ENCODE measurements around the gene JMJD8. TPM values are rescaled to one million over a fixed set of nuclear protein-coding genes. Genes with fewer than 3 reads are reported as not detected.
A peak's percentile ranks its signal among the peaks of the same experiment; 100 is the strongest.

Gene JMJD8
- total and polyA plus RNA-seq, 9 of the 15 experiments (the other 6 are each of a cell fraction or from before 2014, with no cell fraction given) = 1.2 to 50.6 (median 29.3) TPM

DNA sequence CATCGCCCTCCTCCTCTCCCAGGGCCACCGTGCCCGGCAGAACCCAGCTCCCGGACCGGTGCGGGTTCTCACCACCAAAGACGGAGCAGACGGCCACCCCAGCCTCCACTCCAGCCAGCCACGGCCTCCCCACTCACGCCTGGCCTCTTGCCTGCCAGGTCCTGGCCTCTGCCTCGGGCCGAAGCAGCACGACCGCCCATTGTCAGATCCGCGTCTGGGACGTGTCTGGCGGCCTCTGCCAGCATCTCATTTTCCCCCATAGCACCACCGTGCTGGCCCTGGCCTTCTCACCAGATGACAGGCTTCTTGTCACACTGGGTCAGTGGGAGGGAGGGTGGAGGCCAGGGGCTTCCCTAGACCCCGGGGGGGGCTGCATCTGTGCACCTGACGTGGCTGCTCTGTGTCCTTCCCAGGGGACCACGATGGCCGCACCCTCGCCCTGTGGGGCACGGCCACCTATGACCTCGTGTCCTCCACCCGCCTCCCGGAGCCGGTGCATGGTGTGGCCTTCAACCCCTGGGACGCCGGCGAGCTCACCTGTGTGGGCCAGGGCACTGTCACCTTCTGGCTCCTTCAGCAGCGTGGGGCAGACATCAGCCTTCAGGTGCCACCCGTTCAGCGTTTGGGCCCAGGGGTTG, 22.8 kb downstream of the JMJD8 start (continued):
- TF ChIP-seq SMARCB1 (IDR thresholded peaks at IDR 0.05; ENCODE audit: insufficient read length, low read depth) (no peak), COPS2 (conservative IDR thresholded peaks at IDR 0.05) (no peak), ZNF165 (CRISPR knock-in tag; IDR thresholded peaks at IDR 0.05; ENCODE audit: borderline replicate concordance) (no peak), SIX5 (IDR thresholded peaks at IDR 0.05; ENCODE audit: borderline replicate concordance in 1 of 2, insufficient read depth in 1 of 2, low read depth in 1 of 2, low read length in 2 of 2) (no peak), CBFA2T2 (conservative IDR thresholded peaks at IDR 0.05) (no peak), CBFA2T3 (IDR thresholded peaks at IDR 0.05) (no peak), MYBL2 (IDR thresholded peaks at IDR 0.05; ENCODE audit: low read depth) (no peak), MYBL2 (CRISPR knock-in tag; IDR thresholded peaks at IDR 0.05; ENCODE audit: borderline replicate concordance) (no peak), L3MBTL2 (IDR thresholded peaks at IDR 0.05) (no peak), TAF9B (IDR thresholded peaks at IDR 0.05; ENCODE audit: partially characterized antibody) (no peak), POLR2AphosphoS2 (IDR thresholded peaks at IDR 0.05; ENCODE audit: low read length) (no peak), PHF8 (IDR thresholded peaks at IDR 0.05; ENCODE audit: borderline replicate concordance, low read length) (peak; percentile 54; the same call in 1 of the 2 replicates), RBFOX2 (IDR thresholded peaks at IDR 0.05; ENCODE audit: low read depth, low read length) (peak; percentile 8), NFRKB (IDR thresholded peaks at IDR 0.05; ENCODE audit: low read depth) (no peak), RBM22 (IDR thresholded peaks at IDR 0.05; ENCODE audit: low read depth, low read length, poor library complexity, severe bottlenecking) (no peak), ZFP30 (CRISPR knock-in tag; IDR thresholded peaks at IDR 0.05; ENCODE audit: borderline replicate concordance) (no peak), HLTF (IDR thresholded peaks at IDR 0.05) (0 out of 2 replicates have a peak, but pooled peaks have one; percentile 25), HDAC1 (IDR thresholded peaks at IDR 0.05) (peak in 1 of 2 experiments; percentile 30; a peak in 1 of 4 replicates), CHCHD3 (CRISPR knock-in tag; IDR thresholded peaks at IDR 0.05) (no peak), ZNF133 (CRISPR knock-in tag; IDR thresholded peaks at IDR 0.05) (no peak), ARID1B (IDR thresholded peaks at IDR 0.05) (no peak)
- TF ChIP-seq, protein P1, sequence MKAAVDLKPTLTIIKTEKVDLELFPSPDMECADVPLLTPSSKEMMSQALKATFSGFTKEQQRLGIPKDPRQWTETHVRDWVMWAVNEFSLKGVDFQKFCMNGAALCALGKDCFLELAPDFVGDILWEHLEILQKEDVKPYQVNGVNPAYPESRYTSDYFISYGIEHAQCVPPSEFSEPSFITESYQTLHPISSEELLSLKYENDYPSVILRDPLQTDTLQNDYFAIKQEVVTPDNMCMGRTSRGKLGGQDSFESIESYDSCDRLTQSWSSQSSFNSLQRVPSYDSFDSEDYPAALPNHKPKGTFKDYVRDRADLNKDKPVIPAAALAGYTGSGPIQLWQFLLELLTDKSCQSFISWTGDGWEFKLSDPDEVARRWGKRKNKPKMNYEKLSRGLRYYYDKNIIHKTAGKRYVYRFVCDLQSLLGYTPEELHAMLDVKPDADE (conservative IDR thresholded peaks at IDR 0.05; ENCODE audit: control insufficient read depth, low read depth, low read length) = no peak
- TF ChIP-seq, protein P2, sequence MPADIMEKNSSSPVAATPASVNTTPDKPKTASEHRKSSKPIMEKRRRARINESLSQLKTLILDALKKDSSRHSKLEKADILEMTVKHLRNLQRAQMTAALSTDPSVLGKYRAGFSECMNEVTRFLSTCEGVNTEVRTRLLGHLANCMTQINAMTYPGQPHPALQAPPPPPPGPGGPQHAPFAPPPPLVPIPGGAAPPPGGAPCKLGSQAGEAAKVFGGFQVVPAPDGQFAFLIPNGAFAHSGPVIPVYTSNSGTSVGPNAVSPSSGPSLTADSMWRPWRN (IDR thresholded peaks at IDR 0.05; ENCODE audit: low read depth) = no peak
- TF ChIP-seq, protein P3, sequence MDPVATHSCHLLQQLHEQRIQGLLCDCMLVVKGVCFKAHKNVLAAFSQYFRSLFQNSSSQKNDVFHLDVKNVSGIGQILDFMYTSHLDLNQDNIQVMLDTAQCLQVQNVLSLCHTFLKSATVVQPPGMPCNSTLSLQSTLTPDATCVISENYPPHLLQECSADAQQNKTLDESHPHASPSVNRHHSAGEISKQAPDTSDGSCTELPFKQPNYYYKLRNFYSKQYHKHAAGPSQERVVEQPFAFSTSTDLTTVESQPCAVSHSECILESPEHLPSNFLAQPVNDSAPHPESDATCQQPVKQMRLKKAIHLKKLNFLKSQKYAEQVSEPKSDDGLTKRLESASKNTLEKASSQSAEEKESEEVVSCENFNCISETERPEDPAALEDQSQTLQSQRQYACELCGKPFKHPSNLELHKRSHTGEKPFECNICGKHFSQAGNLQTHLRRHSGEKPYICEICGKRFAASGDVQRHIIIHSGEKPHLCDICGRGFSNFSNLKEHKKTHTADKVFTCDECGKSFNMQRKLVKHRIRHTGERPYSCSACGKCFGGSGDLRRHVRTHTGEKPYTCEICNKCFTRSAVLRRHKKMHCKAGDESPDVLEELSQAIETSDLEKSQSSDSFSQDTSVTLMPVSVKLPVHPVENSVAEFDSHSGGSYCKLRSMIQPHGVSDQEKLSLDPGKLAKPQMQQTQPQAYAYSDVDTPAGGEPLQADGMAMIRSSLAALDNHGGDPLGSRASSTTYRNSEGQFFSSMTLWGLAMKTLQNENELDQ (CRISPR knock-in tag; IDR thresholded peaks at IDR 0.05; ENCODE audit: borderline replicate concordance) = no peak
- TF ChIP-seq, protein P4, sequence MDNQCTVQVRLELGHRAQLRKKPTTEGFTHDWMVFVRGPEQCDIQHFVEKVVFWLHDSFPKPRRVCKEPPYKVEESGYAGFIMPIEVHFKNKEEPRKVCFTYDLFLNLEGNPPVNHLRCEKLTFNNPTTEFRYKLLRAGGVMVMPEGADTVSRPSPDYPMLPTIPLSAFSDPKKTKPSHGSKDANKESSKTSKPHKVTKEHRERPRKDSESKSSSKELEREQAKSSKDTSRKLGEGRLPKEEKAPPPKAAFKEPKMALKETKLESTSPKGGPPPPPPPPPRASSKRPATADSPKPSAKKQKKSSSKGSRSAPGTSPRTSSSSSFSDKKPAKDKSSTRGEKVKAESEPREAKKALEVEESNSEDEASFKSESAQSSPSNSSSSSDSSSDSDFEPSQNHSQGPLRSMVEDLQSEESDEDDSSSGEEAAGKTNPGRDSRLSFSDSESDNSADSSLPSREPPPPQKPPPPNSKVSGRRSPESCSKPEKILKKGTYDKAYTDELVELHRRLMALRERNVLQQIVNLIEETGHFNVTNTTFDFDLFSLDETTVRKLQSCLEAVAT (IDR thresholded peaks at IDR 0.05) = no peak

Data from K562 (cell line).